ENCODE results near the gene ELF1.

ELF1 gene

GRCh38 chr13:40982772-40983171, 36.3 kb downstream of the ELF1 start:
- no peak for TF ChIP-seq POLR2AphosphoS5 (IDR thresholded peaks at IDR 0.05; ENCODE audit: low read depth, low read length)
- TF ChIP-seq FOXP2 (optimal IDR thresholded peaks at IDR 0.05; ENCODE audit: borderline replicate concordance, extremely low read depth, extremely low read length, insufficient read depth) = no peak
- no peak for TF ChIP-seq TAF1 (IDR thresholded peaks at IDR 0.05; ENCODE audit: borderline replicate concordance, insufficient read depth, low read length)
- no peak for TF ChIP-seq REST (IDR thresholded peaks at IDR 0.05; ENCODE audit: insufficient read depth in 1 of 2, low read depth in 2 of 2, low read length in 2 of 2)
- no peak for TF ChIP-seq SIN3A (IDR thresholded peaks at IDR 0.05; ENCODE audit: borderline replicate concordance, insufficient read depth, low read length)

GRCh38 chr13:40981949-40982348, 37.2 kb downstream of the ELF1 start:
- TF ChIP-seq TAF1 (IDR thresholded peaks at IDR 0.05; ENCODE audit: borderline replicate concordance, insufficient read depth, low read length) = no peak

- TF ChIP-seq FOXP2 (optimal IDR thresholded peaks at IDR 0.05; ENCODE audit: borderline replicate concordance, extremely low read depth, extremely low read length, insufficient read depth) (no peak), REST (IDR thresholded peaks at IDR 0.05; ENCODE audit: insufficient read depth in 1 of 2, low read depth in 2 of 2, low read length in 2 of 2) (no peak), POLR2AphosphoS5 (IDR thresholded peaks at IDR 0.05; ENCODE audit: low read depth, low read length) (no peak), SIN3A (IDR thresholded peaks at IDR 0.05; ENCODE audit: borderline replicate concordance, insufficient read depth, low read length) (no peak), TAF1 (IDR thresholded peaks at IDR 0.05; ENCODE audit: borderline replicate concordance, insufficient read depth, low read length) (no peak)
Measured at GRCh38 chr13:40981361-40981760, 37.8 kb downstream of the ELF1 start.

GRCh38 chr13:40980461-40980860, 38.7 kb downstream of the ELF1 start:
- no peak for TF ChIP-seq FOXP2 (optimal IDR thresholded peaks at IDR 0.05; ENCODE audit: borderline replicate concordance, extremely low read depth, extremely low read length, insufficient read depth)
- no peak for TF ChIP-seq SIN3A (IDR thresholded peaks at IDR 0.05; ENCODE audit: borderline replicate concordance, insufficient read depth, low read length)
- TF ChIP-seq POLR2AphosphoS5 (IDR thresholded peaks at IDR 0.05; ENCODE audit: low read depth, low read length) = no peak
- TF ChIP-seq REST (IDR thresholded peaks at IDR 0.05; ENCODE audit: insufficient read depth in 1 of 2, low read depth in 2 of 2, low read length in 2 of 2) = no peak
- TF ChIP-seq TAF1 (IDR thresholded peaks at IDR 0.05; ENCODE audit: borderline replicate concordance, insufficient read depth, low read length) = no peak

GRCh38 chr13:40979232-40979631, 39.9 kb downstream of the ELF1 start:
- TF ChIP-seq SIN3A (IDR thresholded peaks at IDR 0.05; ENCODE audit: borderline replicate concordance, insufficient read depth, low read length) (no peak), FOXP2 (optimal IDR thresholded peaks at IDR 0.05; ENCODE audit: borderline replicate concordance, extremely low read depth, extremely low read length, insufficient read depth) (no peak), TAF1 (IDR thresholded peaks at IDR 0.05; ENCODE audit: borderline replicate concordance, insufficient read depth, low read length) (no peak), REST (IDR thresholded peaks at IDR 0.05; ENCODE audit: insufficient read depth in 1 of 2, low read depth in 2 of 2, low read length in 2 of 2) (no peak), POLR2AphosphoS5 (IDR thresholded peaks at IDR 0.05; ENCODE audit: low read depth, low read length) (no peak)
